Right lobe of liver (tissue), 4 donors: ENCODE results near the gene CORO2B.

Source experiments
- CTCF ChIP-seq, 4 donors: fragments of 200-600 bp in 3 of 4; fragments of 450-650 bp in 1 of 4; IDR thresholded peaks; one replicate each; pipeline versions ENCODE4 v1.5.1 to v1.8.0; 2016 to 2022; ENCODE audit warnings: antibody characterized with exemption in 4 of 4, mild to moderate bottlenecking in 2 of 4
- POLR2A ChIP-seq: fragments of 450-650 bp; IDR thresholded peaks from one replicate; pipeline ENCODE4 v1.6.1; 2017; ENCODE audit warnings: antibody characterized with exemption, mild to moderate bottlenecking
- donor health status: DM: no; HTN: no; CAD: no.
- donor health status: DM: no; HTN: no; CAD: no.
- donor health status: DM: no; HTN: yes; CAD: no.

GRCh38 chr15:68593341-68593740, 14.5 kb downstream of the CORO2B start:
- TF ChIP-seq POLR2A: no peak
- no peak for TF ChIP-seq CTCF (IDR thresholded peaks at IDR 0.05)
